SU-DHL-6 (cell line): ENCODE measurements around the gene DOCK11.

ENCODE experiments used
- H2AFZ ChIP-seq: fragments of 200-600 bp; sonication (generic); 2 replicates; pipeline ENCODE4 v1.6.1; 2014; ENCODE audit warnings: low read depth, mild to moderate bottlenecking, moderate library complexity, mixed read lengths, antibody characterized with exemption, low read length; ENCODE audit not compliant: severe bottlenecking
- H3F3A ChIP-seq: fragments of 200-600 bp; shearing (Covaris generic); 2 replicates; pipeline ENCODE4 v1.6.0; 2016; ENCODE audit warnings: antibody characterized with exemption, mild to moderate bottlenecking; ENCODE audit not compliant: insufficient read depth
- H3K27ac ChIP-seq: fragments of 200-600 bp; sonication (generic); 2 replicates; pipeline ENCODE4 v1.5.1; 2016; ENCODE audit warnings: low read depth, mild to moderate bottlenecking, low read length, moderate library complexity, mixed read lengths
- H3K27me3 ChIP-seq: fragments of 200-600 bp; sonication (generic), shearing (Covaris generic); 2 replicates; pipeline ENCODE4 v1.6.0; 2014; ENCODE audit warnings: mild to moderate bottlenecking, low read length
- H3K36me3 ChIP-seq: fragments of 200-600 bp; sonication (generic); 2 replicates; pipeline ENCODE4 v1.6.1; 2014; ENCODE audit warnings: mild to moderate bottlenecking, low read length, mixed read lengths
- H3K4me2 ChIP-seq: fragments of 300-600, 200-600 bp; shearing (Covaris generic), sonication (generic); 2 replicates; pipeline ENCODE4 v1.6.0; 2014; ENCODE audit warnings: low read length, low read depth, mild to moderate bottlenecking; ENCODE audit not compliant: poor library complexity, severe bottlenecking
- H3K4me3 ChIP-seq: fragments of 200-600 bp; sonication (generic); 2 replicates; pipeline ENCODE4 v1.5.1; 2014; ENCODE audit warnings: antibody characterized with exemption, low read length, mild to moderate bottlenecking, mixed read lengths; ENCODE audit not compliant: insufficient read depth, poor library complexity, severe bottlenecking
- H3K79me2 ChIP-seq: fragments of 200-600 bp; sonication (generic); 2 replicates; pipeline ENCODE4 v1.6.1; 2014; ENCODE audit warnings: mild to moderate bottlenecking, low read length, moderate library complexity; ENCODE audit not compliant: insufficient read depth
- H3K9ac ChIP-seq: fragments of 200-600 bp; sonication (generic); 2 replicates; pipeline ENCODE4 v1.7.0; 2014; ENCODE audit warnings: mild to moderate bottlenecking, low read length
- H3K9me2 ChIP-seq: fragments of 200-600 bp; sonication (generic); replicated peaks from 2 replicates; pipeline ENCODE4 v1.6.1; 2014; ENCODE audit warnings: low read length; ENCODE audit not compliant: insufficient read depth
- H3K9me3 ChIP-seq: fragments of 200-600 bp; sonication (generic); 2 replicates; pipeline ENCODE4 v1.6.1; 2014; ENCODE audit warnings: low read length, mixed read lengths; ENCODE audit not compliant: insufficient read depth
- H4K20me1 ChIP-seq: fragments of 200-600 bp; sonication (generic); 2 replicates; pipeline ENCODE4 v1.6.1; 2014; ENCODE audit warnings: low read depth, mild to moderate bottlenecking, antibody characterized with exemption, low read length, moderate library complexity, mixed read lengths
- CTCF ChIP-seq: fragments of 200-600 bp; sonication (generic); IDR thresholded peaks from one replicate; pipeline ENCODE4 v1.5.1; 2017; ENCODE audit warnings: antibody characterized with exemption, mild to moderate bottlenecking, low read length, moderate library complexity; ENCODE audit not compliant: insufficient read depth, poor library complexity, severe bottlenecking
- EZH2phosphoT487 ChIP-seq: fragments of 200-600 bp; sonication (generic), shearing (Covaris generic); conservative IDR thresholded peaks from 2 replicates; pipeline ENCODE4 v1.6.1; 2018; ENCODE audit warnings: mild to moderate bottlenecking, antibody characterized with exemption, low read length, moderate library complexity, mixed read lengths

Gene DOCK11

GRCh38 chrX:118508635-118509034 is 13.0 kb downstream of the DOCK11 start:
- no peak overlapping the region for H3K4me3 ChIP-seq
- no peaks in the 10 kb centered on the region for H3K9me2 ChIP-seq
- H3K79me2 ChIP-seq, result 0 out of 2 replicates have a peak, but pooled peaks cover 5% of the 10 kb centered on the region
- H3K4me2 ChIP-seq, result no peak overlapping the region
- no peaks in the 10 kb centered on the region for H3F3A ChIP-seq
- H4K20me1 ChIP-seq, result no peaks in the 10 kb centered on the region
- H3K9ac ChIP-seq, result no peak overlapping the region
- H3K27me3 ChIP-seq, result no peaks in the 10 kb centered on the region
- H3K36me3 ChIP-seq, result no peaks in the 10 kb centered on the region
- TF ChIP-seq EZH2phosphoT487 (no peak), CTCF (no peak)
- no peaks in the 10 kb centered on the region for H3K9me3 ChIP-seq
- H2AFZ ChIP-seq, result no peak overlapping the region
- no peak overlapping the region for H3K27ac ChIP-seq

GRCh38 chrX:118510111-118510510 is 14.5 kb downstream of the DOCK11 start:
- Histone ChIP-seq H3K4me3 (no peak overlapping the region), H3K27ac (no peak overlapping the region), H3K9ac (no peak overlapping the region), H3K9me2 (no peaks in the 10 kb centered on the region), H3F3A (no peaks in the 10 kb centered on the region), H3K9me3 (no peaks in the 10 kb centered on the region), H3K36me3 (no peaks in the 10 kb centered on the region), H2AFZ (no peak overlapping the region), H4K20me1 (no peaks in the 10 kb centered on the region), H3K27me3 (no peaks in the 10 kb centered on the region), H3K4me2 (no peak overlapping the region), H3K79me2 (no peaks in the 10 kb centered on the region)
- TF ChIP-seq CTCF, result no peak
- TF ChIP-seq EZH2phosphoT487, result no peak

- Histone ChIP-seq H3K4me2 (no peak overlapping the region), H3K4me3 (no peak overlapping the region)
Measured at GRCh38 chrX:118513120-118513898, 17.7 kb downstream of the DOCK11 start.

More at GRCh38 chrX:118513120-118513898, 17.7 kb downstream of the DOCK11 start:
- Histone ChIP-seq H3K9me2 (no peaks in the 10 kb centered on the region), H3K79me2 (no peaks in the 10 kb centered on the region), H3K27ac (no peak overlapping the region), H2AFZ (no peak overlapping the region), H3K36me3 (no peaks in the 10 kb centered on the region), H3F3A (no peaks in the 10 kb centered on the region), H3K27me3 (no peaks in the 10 kb centered on the region), H3K9me3 (no peaks in the 10 kb centered on the region), H3K9ac (no peak overlapping the region), H4K20me1 (no peaks in the 10 kb centered on the region)
- TF ChIP-seq EZH2phosphoT487 (no peak), CTCF (no peak)
